H9 (cell line): ENCODE measurements around the gene CALML5. TPM values are rescaled to one million over a fixed set of nuclear protein-coding genes. Genes with fewer than 3 reads are reported as not detected.

Source experiments
- DNase-seq: peaks from one replicate; pipeline ENCODE4 v3.0.0-alpha.2; 2017
- H2AFZ ChIP-seq: one replicate; pipeline ENCODE4 v1.6.1; 2013; ENCODE audit warnings: mild to moderate bottlenecking, low read length, control low read depth, moderate library complexity
- H2AK5ac ChIP-seq: 2 replicates; pipeline ENCODE4 v1.6.1; 2013; ENCODE audit warnings: low read length, control low read depth, mixed read lengths; ENCODE audit not compliant: insufficient read length
- H2BK120ac ChIP-seq: one replicate; pipeline ENCODE4 v1.6.1; 2013; ENCODE audit warnings: low read depth, mild to moderate bottlenecking, low read length, control low read depth, inconsistent platforms; ENCODE audit not compliant: poor library complexity, severe bottlenecking
- H2BK12ac ChIP-seq: 2 replicates; pipeline ENCODE4 v1.6.1; 2013; ENCODE audit warnings: low read length, control low read depth, mixed read lengths, low read depth; ENCODE audit not compliant: insufficient read length
- H2BK15ac ChIP-seq: 2 replicates; pipeline ENCODE4 v1.6.1; 2013; ENCODE audit warnings: low read depth, low read length, control low read depth
- H2BK20ac ChIP-seq: one replicate; pipeline ENCODE4 v1.6.1; 2013; ENCODE audit warnings: low read depth, mild to moderate bottlenecking, low read length, control low read depth, inconsistent platforms; ENCODE audit not compliant: poor library complexity, severe bottlenecking
- H2BK5ac ChIP-seq: 2 replicates; pipeline ENCODE4 v1.6.1; 2013; ENCODE audit warnings: low read length, control low read depth, mixed read lengths; ENCODE audit not compliant: insufficient read length
- H3K14ac ChIP-seq: 2 replicates; pipeline ENCODE4 v1.6.1; 2013; ENCODE audit warnings: low read length, control low read depth; ENCODE audit not compliant: insufficient read depth
- H3K18ac ChIP-seq: 2 replicates; pipeline ENCODE4 v1.6.1; 2013; ENCODE audit warnings: low read depth, mild to moderate bottlenecking, mixed read lengths, low read length, control low read depth; ENCODE audit not compliant: insufficient read length
- H3K23ac ChIP-seq: 2 replicates; pipeline ENCODE4 v1.6.1; 2013; ENCODE audit warnings: low read length, control low read depth, mixed read lengths, low read depth; ENCODE audit not compliant: insufficient read length
- H3K23me2 ChIP-seq: 2 replicates; pipeline ENCODE4 v1.6.1; 2013; ENCODE audit warnings: low read depth, mild to moderate bottlenecking, mixed read lengths, low read length, control low read depth; ENCODE audit not compliant: insufficient read length, poor library complexity, severe bottlenecking
- H3K27ac ChIP-seq: 2 replicates; pipeline ENCODE4 v1.5.1; 2013; ENCODE audit warnings: low read length, control low read depth, mixed read lengths, low read depth; ENCODE audit not compliant: insufficient read length
- H3K27me3 ChIP-seq: 2 replicates; pipeline ENCODE4 v1.6.1; 2013; ENCODE audit warnings: low read length, control low read depth, inconsistent platforms; ENCODE audit not compliant: insufficient read depth
- H3K4ac ChIP-seq: 2 replicates; pipeline ENCODE4 v1.6.1; 2013; ENCODE audit warnings: low read depth, mild to moderate bottlenecking, control low read depth, inconsistent platforms, low read length, moderate library complexity
- H3K4me1 ChIP-seq: 2 replicates; pipeline ENCODE4 v1.6.1; 2013; ENCODE audit warnings: low read length, control low read depth, inconsistent platforms; ENCODE audit not compliant: insufficient read depth
- H3K4me2 ChIP-seq: 2 replicates; pipeline ENCODE4 v1.6.1; 2013; ENCODE audit warnings: low read length, control low read depth, mixed read lengths; ENCODE audit not compliant: insufficient read length, insufficient read depth
- H3K56ac ChIP-seq: 2 replicates; pipeline ENCODE4 v1.6.1; 2013; ENCODE audit warnings: low read depth, mild to moderate bottlenecking, mixed read lengths, low read length, control low read depth; ENCODE audit not compliant: insufficient read length
- H3K79me1 ChIP-seq: 2 replicates; pipeline ENCODE4 v1.6.1; 2013; ENCODE audit warnings: low read depth, mild to moderate bottlenecking, moderate library complexity, low read length, control low read depth, inconsistent platforms; ENCODE audit not compliant: insufficient read depth, poor library complexity, severe bottlenecking
- H3K79me2 ChIP-seq: 2 replicates; pipeline ENCODE4 v1.6.1; 2013; ENCODE audit warnings: low read length, control low read depth, inconsistent platforms; ENCODE audit not compliant: insufficient read depth
- H3K9ac ChIP-seq: 2 replicates; pipeline ENCODE4 v1.6.1; 2013; ENCODE audit warnings: low read length, control low read depth, mixed read lengths; ENCODE audit not compliant: insufficient read length; ENCODE audit errors: extremely low read depth
- H3K9me3 ChIP-seq: one replicate; pipeline ENCODE4 v1.6.1; 2013; ENCODE audit warnings: low read depth, low read length, inconsistent platforms; ENCODE audit not compliant: control insufficient read depth
- H3T11ph ChIP-seq: one replicate; pipeline ENCODE4 v1.6.1; 2013; ENCODE audit warnings: mild to moderate bottlenecking, low read length, control low read depth, inconsistent platforms
- H4K20me1 ChIP-seq: one replicate; pipeline ENCODE4 v1.6.1; 2013; ENCODE audit not compliant: control insufficient read depth, insufficient read length, insufficient read depth
- H4K5ac ChIP-seq: 2 replicates; pipeline ENCODE4 v1.6.1; 2013; ENCODE audit warnings: low read depth, mild to moderate bottlenecking, mixed read lengths, low read length, control low read depth; ENCODE audit not compliant: insufficient read length
- H4K8ac ChIP-seq: replicated peaks from 2 replicates; pipeline ENCODE4 v1.6.1; 2013; ENCODE audit warnings: low read length, control low read depth, mixed read lengths, low read depth; ENCODE audit not compliant: insufficient read length
- H4K91ac ChIP-seq: 2 replicates; pipeline ENCODE4 v1.6.1; 2013; ENCODE audit warnings: low read depth, mild to moderate bottlenecking, moderate library complexity, mixed read lengths, low read length, control low read depth; ENCODE audit not compliant: insufficient read length
- H3K27ac Mint-ChIP-seq, 3 experiments: 2 replicates in 2 of 3; 3 replicates in 1 of 3; pipeline ENCODE4 v1.8.0; 2020 to 2021; ENCODE audit warnings: mixed read lengths in 3 of 3, mild to moderate bottlenecking in 1 of 3, moderate library complexity in 1 of 3
- H3K27me3 Mint-ChIP-seq: 2 replicates; pipeline ENCODE4 v1.8.0; 2021; ENCODE audit warnings: low read depth, mild to moderate bottlenecking, moderate library complexity, mixed read lengths
- H3K36me3 Mint-ChIP-seq, 3 experiments: 2 replicates in 2 of 3; 3 replicates in 1 of 3; pipeline ENCODE4 v1.8.0; 2020 to 2021; ENCODE audit warnings: low read depth in 3 of 3, mixed read lengths in 3 of 3; ENCODE audit not compliant: insufficient read depth in 1 of 3
- H3K4me1 Mint-ChIP-seq, 2 experiments: 2 replicates each; pipeline ENCODE4 v1.8.0; 2020; ENCODE audit warnings: mixed read lengths in 2 of 2
- H3K4me3 Mint-ChIP-seq, 2 experiments: 2 replicates in 1 of 2; 3 replicates in 1 of 2; pipeline ENCODE4 v1.8.0; 2020 to 2021; ENCODE audit warnings: mild to moderate bottlenecking in 2 of 2, mixed read lengths in 2 of 2, moderate library complexity in 1 of 2
- H3K9me3 Mint-ChIP-seq, 2 experiments: 2 replicates in 1 of 2; 3 replicates in 1 of 2; pipeline ENCODE4 v1.8.0; 2020; ENCODE audit warnings: mild to moderate bottlenecking in 2 of 2, mixed read lengths in 2 of 2, moderate library complexity in 1 of 2
- WGBS: extraction: QIAGEN DNeasy Blood & Tissue Kit; methylation state at CpG from one replicate; pipeline ENCODE4 v1.1.7; 2013; ENCODE audit warnings: missing lambda C conversion rate, low lambda C conversion rate, mixed read lengths; ENCODE audit not compliant: insufficient read length; ENCODE audit errors: extremely low coverage; 5-methylcytosine and 5-hydroxymethylcytosine counted together
- total RNA-seq: library from RNA; stranded (reverse); gene quantifications from 2 replicates; pipeline ENCODE4 v1.2.1, GENCODE V29; 2021
- TF ChIP-seq, protein P1 (sequence below): fragments of 200-600 bp; sonication (generic); conservative IDR thresholded peaks from 3 replicates; pipeline ENCODE4 v1.8.0; 2021; ENCODE audit warnings: antibody characterized with exemption, mild to moderate bottlenecking

The CALML5 gene
- total RNA-seq, 1 experiment from 2014 or later = not detected

GRCh38 chr10:5458425-5458824, 40.9 kb downstream of the CALML5 start:
- Histone ChIP-seq H4K8ac (no peak overlapping the region), H4K5ac (no peak overlapping the region), H3K9ac (no peak overlapping the region), H4K91ac (no peak overlapping the region), H2AFZ (no peak overlapping the region), H3K56ac (no peak overlapping the region), H3K23me2 (no peaks in the 10 kb centered on the region), H3K79me1 (no peaks in the 10 kb centered on the region), H3K9me3 (no peaks in the 10 kb centered on the region), H3K27ac (no peak overlapping the region), H4K20me1 (no peaks in the 10 kb centered on the region), H2AK5ac (no peak overlapping the region), H3T11ph (no peak overlapping the region), H3K4ac (no peak overlapping the region), H3K4me2 (no peak overlapping the region), H2BK120ac (no peak overlapping the region), H3K18ac (no peak overlapping the region), H3K14ac (no peak overlapping the region), H2BK15ac (no peak overlapping the region), H3K23ac (no peak overlapping the region), H3K27me3 (no peaks in the 10 kb centered on the region), H2BK12ac (no peak overlapping the region), H3K4me1 (no peaks in the 10 kb centered on the region; the same call in 1 of the 2 replicates), H3K79me2 (no peaks in the 10 kb centered on the region), H2BK5ac (no peak overlapping the region), H2BK20ac (no peak overlapping the region)
- TF ChIP-seq, protein P1, sequence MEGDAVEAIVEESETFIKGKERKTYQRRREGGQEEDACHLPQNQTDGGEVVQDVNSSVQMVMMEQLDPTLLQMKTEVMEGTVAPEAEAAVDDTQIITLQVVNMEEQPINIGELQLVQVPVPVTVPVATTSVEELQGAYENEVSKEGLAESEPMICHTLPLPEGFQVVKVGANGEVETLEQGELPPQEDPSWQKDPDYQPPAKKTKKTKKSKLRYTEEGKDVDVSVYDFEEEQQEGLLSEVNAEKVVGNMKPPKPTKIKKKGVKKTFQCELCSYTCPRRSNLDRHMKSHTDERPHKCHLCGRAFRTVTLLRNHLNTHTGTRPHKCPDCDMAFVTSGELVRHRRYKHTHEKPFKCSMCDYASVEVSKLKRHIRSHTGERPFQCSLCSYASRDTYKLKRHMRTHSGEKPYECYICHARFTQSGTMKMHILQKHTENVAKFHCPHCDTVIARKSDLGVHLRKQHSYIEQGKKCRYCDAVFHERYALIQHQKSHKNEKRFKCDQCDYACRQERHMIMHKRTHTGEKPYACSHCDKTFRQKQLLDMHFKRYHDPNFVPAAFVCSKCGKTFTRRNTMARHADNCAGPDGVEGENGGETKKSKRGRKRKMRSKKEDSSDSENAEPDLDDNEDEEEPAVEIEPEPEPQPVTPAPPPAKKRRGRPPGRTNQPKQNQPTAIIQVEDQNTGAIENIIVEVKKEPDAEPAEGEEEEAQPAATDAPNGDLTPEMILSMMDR = no peak
- H3K36me3 Mint-ChIP-seq = peaks cover 57 to 92% (median 78%) of the 10 kb centered on the region in 3 experiments
- no peak overlapping the region for H3K4me3 Mint-ChIP-seq
- no CpG with 5 or more reads among the region's 1 CpG for WGBS
- H3K27ac Mint-ChIP-seq = no peak overlapping the region
- H3K27me3 Mint-ChIP-seq = no peaks in the 10 kb centered on the region; the same call in 1 of the 2 replicates
- DNase-seq = no peak
- peaks cover 2 to 20% of the 10 kb centered on the region in 2 experiments; a peak in 3 of 5 replicates for H3K9me3 Mint-ChIP-seq
- peaks cover 3 to 16% of the 10 kb centered on the region in 2 experiments; a peak in 3 of 4 replicates for H3K4me1 Mint-ChIP-seq
